Measurements from ENCODE around the gene SLC25A5. TPM values are rescaled to one million over a fixed set of nuclear protein-coding genes. Genes with fewer than 3 reads are reported as not detected.

Gene SLC25A5
- total and polyA plus RNA-seq, 8 donors: 186 to 392 (median 205) TPM

- no peaks in the 10 kb centered on the region for H3K27me3 ChIP-seq
- ATAC-seq: no peak
- no peak for TF ChIP-seq CTCF (IDR thresholded peaks at IDR 0.05)
Measured at GRCh38 chrX:119474615-119475388, 6.6 kb downstream of the SLC25A5 start.

GRCh38 chrX:119475389-119476101 lies 7.3 kb downstream of the SLC25A5 start:
- Histone ChIP-seq H3K4me3 (no peak overlapping the region), H3K27ac (no peak overlapping the region), H3K9me3 (no peaks in the 10 kb centered on the region), H3K4me1 (no peaks in the 10 kb centered on the region), H3K36me3 (peaks cover 0 to 12% of the 10 kb centered on the region in 2 donors), H3K27me3 (no peaks in the 10 kb centered on the region)
- DNase-seq: no peak
- no peak for TF ChIP-seq CTCF (IDR thresholded peaks at IDR 0.05)
- no peak for ATAC-seq
- intact Hi-C loops (cut with DNase I): no loop called here

More at GRCh38 chrX:119474615-119475388, 6.6 kb downstream of the SLC25A5 start:
- Histone ChIP-seq H3K27ac (no peak overlapping the region), H3K9me3 (no peaks in the 10 kb centered on the region), H3K4me1 (peaks cover 0 to 7% of the 10 kb centered on the region in 2 donors), H3K4me3 (no peak overlapping the region), H3K36me3 (peaks cover 0 to 19% of the 10 kb centered on the region in 2 donors)
- intact Hi-C loops (cut with DNase I): no loop called here
- no peak for DNase-seq

- Histone ChIP-seq H3K4me1 (no peaks in the 10 kb centered on the region), H3K4me3 (no peak overlapping the region), H3K36me3 (no peaks in the 10 kb centered on the region), H3K27me3 (no peaks in the 10 kb centered on the region), H3K27ac (no peak overlapping the region), H3K9me3 (no peaks in the 10 kb centered on the region)
- intact Hi-C loops (cut with DNase I): no loop called here
- DNase-seq (no peak), ATAC-seq (peak; percentile 7)
- no peak for TF ChIP-seq CTCF (IDR thresholded peaks at IDR 0.05)
Measured at GRCh38 chrX:119477812-119478232, 9.6 kb downstream of the SLC25A5 start.

DNA sequence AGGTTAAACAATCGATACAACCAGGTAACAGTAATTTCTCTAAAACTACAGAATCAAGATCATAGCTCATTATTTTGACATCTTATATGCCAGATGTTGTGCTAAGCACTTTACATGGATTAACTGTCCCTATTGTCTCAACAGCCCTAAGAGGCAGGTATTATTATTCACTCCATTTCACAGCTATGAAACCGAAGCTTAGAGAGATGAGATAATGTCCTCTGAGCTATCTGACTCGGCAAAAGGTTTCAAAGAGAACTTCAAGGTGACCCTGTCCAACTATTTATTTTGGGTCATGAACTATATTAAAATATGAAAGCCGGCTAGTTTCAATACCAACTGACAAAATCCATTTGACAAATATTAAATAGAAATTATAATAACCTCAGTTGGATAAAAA lies 10.3 kb downstream of the SLC25A5 start:
- Histone ChIP-seq H3K27ac (no peak overlapping the region), H3K36me3 (no peaks in the 10 kb centered on the region), H3K4me1 (no peaks in the 10 kb centered on the region), H3K4me3 (no peak overlapping the region), H3K9me3 (no peaks in the 10 kb centered on the region), H3K27me3 (no peaks in the 10 kb centered on the region)
- no peak for TF ChIP-seq CTCF (IDR thresholded peaks at IDR 0.05)
- intact Hi-C loops (cut with DNase I): no loop called here
- ATAC-seq (no peak), DNase-seq (no peak)

DNA sequence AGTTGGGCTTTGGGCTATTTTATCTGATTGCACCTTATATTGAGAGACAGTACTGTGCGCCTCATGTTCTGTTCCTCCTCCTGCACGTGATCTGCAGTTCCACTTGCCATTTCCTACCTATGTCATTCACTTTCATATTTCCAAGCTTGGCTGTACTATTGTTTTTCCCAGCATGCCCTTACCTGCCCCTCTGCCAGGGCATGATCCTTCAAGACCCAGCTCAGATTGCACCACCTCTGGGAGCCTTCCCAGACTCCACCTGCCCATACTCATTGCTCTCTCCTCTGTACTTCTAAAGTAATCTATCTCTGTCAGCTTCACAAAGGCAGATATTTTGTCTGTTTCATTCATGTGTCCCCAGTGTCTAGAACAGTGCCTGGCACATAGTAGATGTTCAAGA lies 11.6 kb downstream of the SLC25A5 start:
- no peak for TF ChIP-seq CTCF (IDR thresholded peaks at IDR 0.05)
- Histone ChIP-seq H3K4me1 (no peaks in the 10 kb centered on the region), H3K9me3 (no peaks in the 10 kb centered on the region), H3K36me3 (no peaks in the 10 kb centered on the region), H3K27me3 (no peaks in the 10 kb centered on the region), H3K4me3 (no peak overlapping the region), H3K27ac (no peak overlapping the region)
- DNase-seq (no peak), ATAC-seq (no peak)
- intact Hi-C loops (cut with DNase I): no loop called here
